NCI-H345 treated with DMSO at 0.1 percent for 48 hours (cell line): ENCODE results near the gene PRKCE.

Source experiments
- DNase-seq: peaks from one replicate; lab custom pipeline; 2025; ENCODE audit not compliant: unreplicated experiment; lab: John Stamatoyannopoulos, UW

Gene PRKCE

GRCh38 chr2:46026431-46026830 is 375.0 kb downstream of the PRKCE start:
- no peak for DNase-seq

DNA sequence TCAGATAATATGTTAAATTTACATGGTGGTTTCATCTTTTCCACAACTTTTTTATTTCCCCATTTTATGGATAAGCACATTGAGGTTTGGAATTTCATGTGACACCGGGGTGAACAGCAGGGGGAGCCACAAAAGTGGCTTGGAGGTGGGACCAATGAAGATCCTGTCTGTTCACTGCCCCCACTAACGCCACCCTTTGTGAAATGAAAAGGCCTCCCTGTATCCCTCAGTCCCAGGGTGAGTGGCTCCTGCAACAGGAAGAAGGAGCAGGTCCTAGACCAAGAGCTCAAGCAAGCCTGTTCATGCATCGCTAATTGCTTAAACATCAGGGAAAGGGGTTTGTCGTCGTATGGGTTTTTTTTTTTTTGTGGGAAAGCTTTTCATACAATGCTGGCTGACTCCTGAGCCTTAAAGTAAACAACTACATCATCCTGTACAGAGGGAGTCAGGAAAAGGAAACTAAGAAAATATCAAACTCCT is 377.9 kb downstream of the PRKCE start:
- no peak for DNase-seq

DNA sequence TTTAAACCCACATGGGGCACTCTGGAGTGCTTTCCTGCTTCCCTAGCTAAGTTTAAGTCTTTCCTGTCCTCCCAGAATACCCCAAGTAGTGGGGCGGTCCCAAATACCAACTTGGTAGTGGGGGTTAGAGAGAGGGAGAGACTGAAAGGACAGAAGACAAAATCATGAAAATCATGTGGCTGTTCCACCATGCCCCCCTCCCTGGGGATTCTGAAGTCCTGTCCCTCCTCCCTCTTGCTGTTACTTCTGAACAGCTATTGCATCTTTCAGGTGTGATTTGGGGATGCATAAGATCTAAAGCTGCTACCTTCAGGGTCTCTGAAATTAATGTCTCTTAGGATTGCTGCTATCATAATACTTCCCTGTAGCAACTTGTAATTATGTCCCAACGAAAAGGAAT is 378.9 kb downstream of the PRKCE start:
- no peak for DNase-seq

DNA sequence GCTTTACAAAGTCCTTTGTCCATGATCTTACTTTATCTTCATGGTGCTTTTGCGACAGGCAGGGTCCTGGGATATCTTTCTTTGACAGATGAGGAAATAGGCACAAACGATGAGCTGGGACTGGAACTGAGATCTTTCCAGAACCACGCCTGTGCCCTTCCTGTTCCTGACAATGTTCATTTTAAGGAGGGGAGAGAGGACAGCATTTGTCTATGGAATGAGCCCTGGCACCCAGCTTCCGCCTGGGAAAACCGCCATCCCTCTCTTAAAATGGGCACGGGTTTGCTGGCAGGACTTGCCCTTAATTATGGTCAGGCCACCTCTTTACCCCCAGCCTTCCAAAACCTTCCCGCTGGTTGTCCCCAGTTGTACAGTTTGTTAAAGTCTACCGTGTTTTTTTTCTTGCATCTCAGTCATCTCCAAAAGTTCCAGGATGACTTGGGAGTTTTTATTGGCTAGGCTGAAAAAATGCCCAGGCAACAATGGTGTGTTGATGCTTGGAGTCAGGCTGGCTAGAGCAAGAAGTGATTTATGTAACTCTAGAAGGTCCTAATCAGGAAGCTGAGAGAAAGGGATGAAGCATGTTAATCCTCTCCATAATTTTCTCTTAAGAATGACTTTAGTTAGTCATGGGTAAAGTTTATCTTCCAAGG is 380.8 kb downstream of the PRKCE start:
- DNase-seq = no peak

DNA sequence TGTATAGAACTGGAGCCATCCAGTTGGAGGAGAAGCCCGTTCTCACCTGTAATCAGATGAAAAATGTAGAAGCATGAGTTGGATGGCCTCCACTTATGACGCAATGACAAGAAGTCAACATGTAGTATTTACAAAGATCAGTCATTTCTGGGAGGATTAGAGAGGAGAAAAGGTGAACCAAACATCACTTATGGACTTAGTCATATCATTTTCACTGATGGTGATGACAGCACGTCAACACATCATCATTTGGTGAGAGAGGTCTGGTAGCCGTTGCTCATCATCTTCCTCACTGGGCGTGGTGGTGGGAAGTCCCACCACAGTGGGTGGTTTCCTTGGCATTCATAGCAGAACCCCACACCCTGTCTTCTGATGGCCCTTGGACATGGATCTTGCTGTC is 381.5 kb downstream of the PRKCE start:
- no peak for DNase-seq

GRCh38 chr2:46034535-46034934 is 383.1 kb downstream of the PRKCE start:
- no peak for DNase-seq

GRCh38 chr2:46036929-46037328 is 385.5 kb downstream of the PRKCE start:
- DNase-seq = no peak

GRCh38 chr2:46039543-46040303 is 388.2 kb downstream of the PRKCE start:
- DNase-seq = no peak

DNA sequence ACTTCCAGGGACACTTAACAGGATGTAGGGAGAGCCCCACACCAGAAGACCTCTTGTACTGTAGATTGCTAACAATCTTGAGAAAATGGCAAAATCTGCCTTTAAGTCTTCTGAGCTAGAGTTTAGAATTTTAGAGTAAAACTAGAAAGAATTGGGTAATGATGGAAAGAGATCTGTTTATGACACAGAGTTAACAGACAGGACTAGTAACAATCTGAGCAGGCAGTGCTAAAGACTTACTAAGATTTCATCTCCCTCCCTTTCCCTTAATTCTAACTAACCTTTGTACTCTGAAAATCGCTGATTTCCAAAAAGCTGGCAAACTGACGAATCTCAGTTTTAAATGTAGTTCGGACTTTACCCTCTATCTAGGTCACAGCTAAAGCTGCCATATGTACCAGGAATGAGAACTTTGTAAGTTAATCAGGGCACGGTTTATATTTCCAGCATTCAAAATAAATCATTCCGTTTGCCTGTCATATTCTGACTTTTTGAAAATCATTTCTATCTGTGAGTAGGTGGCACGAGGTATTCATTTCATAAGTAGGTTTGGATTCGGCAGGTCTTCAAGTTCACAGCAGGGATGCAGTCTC is 389.2 kb downstream of the PRKCE start:
- DNase-seq = no peak

- no peak for DNase-seq
These were observed 390.0 kb downstream of the PRKCE start for GRCh38 chr2:46041434-46041833.

GRCh38 chr2:46042207-46042637 is 390.7 kb downstream of the PRKCE start:
- DNase-seq = no peak

GRCh38 chr2:46042711-46043110 is 391.2 kb downstream of the PRKCE start:
- no peak for DNase-seq

- DNase-seq = no peak
These were observed 394.4 kb downstream of the PRKCE start for GRCh38 chr2:46045888-46046287.

- DNase-seq = no peak
These were observed 395.8 kb downstream of the PRKCE start for GRCh38 chr2:46047290-46047689.

GRCh38 chr2:46048693-46049092 is 397.2 kb downstream of the PRKCE start:
- DNase-seq = no peak

DNA sequence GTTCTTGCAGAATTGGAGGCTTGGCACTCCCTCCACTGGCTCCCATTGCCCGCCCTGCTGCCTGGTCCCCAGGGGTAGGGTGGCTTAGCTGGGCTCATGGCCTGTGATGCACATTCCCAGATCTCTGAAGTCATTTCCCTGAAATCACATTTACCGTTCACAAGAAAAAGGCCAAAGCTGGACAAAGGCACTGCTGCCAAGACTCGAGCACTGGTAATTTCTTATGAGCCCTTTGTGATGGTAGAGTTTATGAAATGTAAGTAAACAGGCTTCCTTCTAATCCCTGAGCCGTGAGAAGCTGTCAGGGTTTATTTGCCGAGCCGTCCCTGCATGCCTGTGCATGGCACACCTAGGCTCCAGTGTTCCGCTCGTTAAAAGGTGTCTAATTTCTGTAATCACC is 398.6 kb downstream of the PRKCE start:
- DNase-seq = no peak

GRCh38 chr2:46050489-46050888 is 399.0 kb downstream of the PRKCE start:
- no peak for DNase-seq

DNA sequence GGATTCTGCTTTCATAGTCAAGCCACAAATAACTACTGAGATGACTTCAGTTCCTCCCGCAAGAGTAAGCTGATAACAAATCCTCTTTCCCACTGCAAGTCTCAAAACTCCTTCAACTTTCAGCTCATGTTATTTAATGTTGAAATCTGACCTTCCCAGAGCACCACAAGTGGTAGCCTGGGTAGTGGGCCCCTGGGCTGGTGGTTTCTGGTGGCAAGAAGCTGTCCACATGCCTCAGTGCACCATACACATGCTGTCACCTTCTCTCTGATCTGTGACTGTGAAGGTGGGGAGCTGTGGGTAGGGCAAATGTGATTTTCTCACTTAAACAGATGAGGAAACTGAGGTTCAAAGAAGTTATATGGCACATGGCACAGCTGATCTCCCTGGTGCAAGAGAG is 399.6 kb downstream of the PRKCE start:
- DNase-seq = no peak

DNA sequence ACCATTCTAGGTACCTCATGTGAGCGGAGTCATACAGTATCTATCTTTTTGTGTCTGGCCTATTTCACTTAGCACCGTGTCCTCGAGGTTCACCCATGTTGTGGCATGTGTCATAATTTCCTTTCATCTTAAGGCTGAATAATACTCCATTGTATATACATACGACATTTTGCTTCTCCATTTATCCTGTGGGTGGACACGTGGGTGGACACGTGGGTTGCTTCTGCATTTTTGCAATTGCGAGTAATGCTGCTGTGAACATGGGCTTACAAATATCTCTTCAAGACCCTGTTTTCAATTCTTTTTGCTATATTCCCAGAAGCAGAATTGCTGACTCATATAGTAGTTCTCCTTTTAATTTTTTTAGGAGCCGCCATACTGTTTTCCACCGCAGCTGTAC is 402.1 kb downstream of the PRKCE start:
- DNase-seq = no peak

- no peak for DNase-seq
These were observed 405.1 kb downstream of the PRKCE start for GRCh38 chr2:46056541-46056940.

DNA sequence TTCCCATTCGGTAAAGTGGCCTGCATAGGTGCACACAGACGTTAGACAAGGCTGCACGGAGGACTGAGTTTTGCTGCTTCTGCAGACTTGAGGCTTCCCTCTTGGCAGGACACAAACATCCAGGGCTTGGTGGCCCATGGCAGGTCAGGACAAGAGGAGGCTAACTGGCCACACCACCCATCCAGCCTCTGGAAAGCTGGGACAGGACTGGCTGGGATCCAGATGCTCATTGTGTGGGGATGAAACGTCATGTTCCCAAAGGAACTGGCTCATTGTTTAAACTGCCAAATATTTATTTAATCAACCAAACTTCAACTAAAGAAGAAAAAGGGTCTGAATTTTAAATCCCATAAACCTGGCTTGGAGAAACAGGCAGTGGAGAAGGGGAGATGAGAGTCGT is 406.7 kb downstream of the PRKCE start:
- no peak for DNase-seq
